Activated naive CD8-positive, alpha-beta T cell treated with anti-CD3 and anti-CD28 coated beads, Interleukin-2, amount 50 U/mL, for 16 hours (primary cell): ENCODE results near the gene BLTP2.
"Not testable (repeated sequence)": the region's sequence is repeated elsewhere in the genome, so short reads cannot be mapped to it uniquely, and the experiment has no call there.

Experiments used
- DNase-seq: peaks from one replicate; pipeline ENCODE4 v3.0.0-alpha.2; 2020; ENCODE audit warnings: low read depth, low spot score

BLTP2 gene

GRCh38 chr17:28646039-28646754, 1.2 kb upstream of the BLTP2 start:
- DNase-seq: no peak

GRCh38 chr17:28645576-28645939, 600 bp upstream of the BLTP2 start:
- DNase-seq: no peak

- DNase-seq: no peak
Observed at GRCh38 chr17:28643983-28644786, 773 bp downstream of the BLTP2 start.

GRCh38 chr17:28641579-28641978, 3.4 kb downstream of the BLTP2 start:
- no peak for DNase-seq

GRCh38 chr17:28635506-28635905, 9.5 kb downstream of the BLTP2 start:
- no peak for DNase-seq

- DNase-seq: no peak
Observed at GRCh38 chr17:28634206-28634865, 10.6 kb downstream of the BLTP2 start.

GRCh38 chr17:28626818-28627217, 18.1 kb downstream of the BLTP2 start:
- DNase-seq: no peak

GRCh38 chr17:28624148-28624547, 20.8 kb downstream of the BLTP2 start:
- no peak for DNase-seq

GRCh38 chr17:28623696-28624095, 21.3 kb downstream of the BLTP2 start:
- DNase-seq: no peak

- DNase-seq: no peak
Observed at GRCh38 chr17:28622186-28622585, 22.8 kb downstream of the BLTP2 start.

- DNase-seq: no peak
Observed at GRCh38 chr17:28620010-28620409, 24.9 kb downstream of the BLTP2 start.

GRCh38 chr17:28618464-28618863, 26.5 kb downstream of the BLTP2 start:
- DNase-seq: no peak

GRCh38 chr17:28616281-28616680, 28.7 kb downstream of the BLTP2 start:
- no peak for DNase-seq

GRCh38 chr17:28615260-28615940, 29.6 kb downstream of the BLTP2 start:
- no peak for DNase-seq

GRCh38 chr17:28613931-28614381, 31.0 kb downstream of the BLTP2 start, which contains the start of gene RSKR:
Gene RSKR, minus strand, starts transcription at chr17:28614185. Its CDS starts 24 bp downstream, at chr17:28614161.
- no peak for DNase-seq

- DNase-seq: no peak
Observed at GRCh38 chr17:28612936-28613872, 31.8 kb downstream of the BLTP2 start.

GRCh38 chr17:28612531-28612930, 32.4 kb downstream of the BLTP2 start:
- no peak for DNase-seq

- DNase-seq: no peak
Observed at GRCh38 chr17:28610376-28610775, 34.6 kb downstream of the BLTP2 start.

- not testable (repeated sequence) for DNase-seq
Observed at GRCh38 chr17:28604031-28604430, 40.9 kb downstream of the BLTP2 start.

- peak; percentile 15 for DNase-seq
Observed at GRCh38 chr17:28599311-28600184, 45.4 kb downstream of the BLTP2 start.
